Activated B cell treated with CpG ODN at 0.5 μM for 24 hours (primary cell): Measurements from ENCODE around the gene APH1B. TPM values are rescaled to one million over a fixed set of nuclear protein-coding genes. Genes with fewer than 3 reads are reported as not detected.

ENCODE experiments used
- ATAC-seq: fragments of 200-7000 bp; cut with Tn5 transposase; one replicate; pipeline ENCODE4 v1.10.0; 2021; ENCODE audit warnings: low read depth, mild to moderate bottlenecking, moderate library complexity
- CTCF ChIA-PET: fragments of 350-600 bp; sonication (Branson Sonifier 250); formaldehyde crosslinking; loops from one replicate; lab custom pipeline; 2021; ENCODE audit warnings: antibody characterized with exemption; lab: Charles Lee
- POLR2A ChIA-PET: fragments of 350-600 bp; sonication (Branson Sonifier 250); formaldehyde crosslinking; loops from one replicate; lab custom pipeline; 2021; ENCODE audit warnings: antibody characterized with exemption; lab: Charles Lee
- DNase-seq: peaks from one replicate; pipeline ENCODE4 v3.0.0; 2022
- H3K27ac Mint-ChIP-seq: one replicate; pipeline ENCODE4 v1.8.0; 2020; ENCODE audit warnings: mixed read lengths
- H3K27me3 Mint-ChIP-seq: one replicate; pipeline ENCODE4 v1.8.0; 2021; ENCODE audit warnings: mixed read lengths
- H3K36me3 Mint-ChIP-seq: one replicate; pipeline ENCODE4 v1.8.0; 2021; ENCODE audit warnings: low read depth, mixed read lengths
- H3K4me1 Mint-ChIP-seq: one replicate; pipeline ENCODE4 v1.8.0; 2021; ENCODE audit warnings: mixed read lengths
- H3K4me3 Mint-ChIP-seq: one replicate; pipeline ENCODE4 v1.8.0; 2020; ENCODE audit warnings: mild to moderate bottlenecking, mixed read lengths
- H3K9me3 Mint-ChIP-seq: one replicate; pipeline ENCODE4 v1.8.0; 2020; ENCODE audit warnings: mixed read lengths
- intact Hi-C: fragments of 100-400 bp; cut with micrococcal nuclease; formaldehyde crosslinking; loops from one replicate; pipeline ENCODE4 v1.15.1; 2024
- total RNA-seq: library from RNA; stranded (reverse); gene quantifications from 2 replicates; pipeline ENCODE4 v1.2.3, GENCODE V29; 2022
- TF ChIP-seq, protein P1 (sequence below): fragments of 200-600 bp; IDR thresholded peaks from one replicate; pipeline ENCODE4 v1.8.0; 2022; ENCODE audit warnings: antibody characterized with exemption, mild to moderate bottlenecking

APH1B gene
- total RNA-seq, 1 donor from 2014 or later, result 22.1 TPM

- H3K4me1 Mint-ChIP-seq, result no peaks in the 10 kb centered on the region
- CTCF ChIA-PET, result no interaction called here
- peaks cover 35% of the 10 kb centered on the region for H3K36me3 Mint-ChIP-seq
- H3K4me3 Mint-ChIP-seq, result no peak overlapping the region
- POLR2A ChIA-PET, result no interaction called here
- TF ChIP-seq, protein P1, sequence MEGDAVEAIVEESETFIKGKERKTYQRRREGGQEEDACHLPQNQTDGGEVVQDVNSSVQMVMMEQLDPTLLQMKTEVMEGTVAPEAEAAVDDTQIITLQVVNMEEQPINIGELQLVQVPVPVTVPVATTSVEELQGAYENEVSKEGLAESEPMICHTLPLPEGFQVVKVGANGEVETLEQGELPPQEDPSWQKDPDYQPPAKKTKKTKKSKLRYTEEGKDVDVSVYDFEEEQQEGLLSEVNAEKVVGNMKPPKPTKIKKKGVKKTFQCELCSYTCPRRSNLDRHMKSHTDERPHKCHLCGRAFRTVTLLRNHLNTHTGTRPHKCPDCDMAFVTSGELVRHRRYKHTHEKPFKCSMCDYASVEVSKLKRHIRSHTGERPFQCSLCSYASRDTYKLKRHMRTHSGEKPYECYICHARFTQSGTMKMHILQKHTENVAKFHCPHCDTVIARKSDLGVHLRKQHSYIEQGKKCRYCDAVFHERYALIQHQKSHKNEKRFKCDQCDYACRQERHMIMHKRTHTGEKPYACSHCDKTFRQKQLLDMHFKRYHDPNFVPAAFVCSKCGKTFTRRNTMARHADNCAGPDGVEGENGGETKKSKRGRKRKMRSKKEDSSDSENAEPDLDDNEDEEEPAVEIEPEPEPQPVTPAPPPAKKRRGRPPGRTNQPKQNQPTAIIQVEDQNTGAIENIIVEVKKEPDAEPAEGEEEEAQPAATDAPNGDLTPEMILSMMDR, result no peak
- intact Hi-C loops, result no loop called here
- DNase-seq (no peak), ATAC-seq (no peak)
- no peaks in the 10 kb centered on the region for H3K9me3 Mint-ChIP-seq
- no peaks in the 10 kb centered on the region for H3K27me3 Mint-ChIP-seq
- H3K27ac Mint-ChIP-seq, result no peak overlapping the region
Measured at GRCh38 chr15:63308491-63308890, 31.1 kb downstream of the APH1B start.

GRCh38 chr15:63308947-63309346 lies 31.5 kb downstream of the APH1B start:
- Mint-ChIP-seq H3K36me3 (peaks cover 32% of the 10 kb centered on the region), H3K27me3 (no peaks in the 10 kb centered on the region), H3K9me3 (no peaks in the 10 kb centered on the region), H3K27ac (no peak overlapping the region), H3K4me3 (no peak overlapping the region), H3K4me1 (no peaks in the 10 kb centered on the region)
- intact Hi-C loops, result no loop called here
- CTCF ChIA-PET, result no interaction called here
- POLR2A ChIA-PET, result no interaction called here
- no peak for DNase-seq
- TF ChIP-seq, protein P1, result no peak
- ATAC-seq, result no peak

DNA sequence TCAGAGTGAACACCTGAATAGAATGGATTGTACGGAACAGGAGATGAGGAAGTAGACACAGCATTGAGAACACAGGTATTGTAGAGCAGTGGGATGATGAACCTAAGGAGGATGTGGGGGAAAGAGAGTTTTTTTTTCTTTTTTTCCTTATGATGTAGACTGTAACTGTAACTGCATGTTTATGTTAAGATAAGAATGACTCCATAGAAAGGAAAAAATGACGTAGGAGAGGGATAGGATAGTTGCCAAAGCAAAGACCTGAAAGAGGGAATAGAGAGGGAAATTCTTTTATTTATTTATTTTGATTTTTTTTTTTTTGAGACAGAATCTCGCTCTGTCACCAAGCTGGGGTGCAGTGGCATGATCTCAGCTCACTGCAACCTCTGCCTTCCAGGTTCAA lies 33.2 kb downstream of the APH1B start:
- CTCF ChIA-PET, result no interaction called here
- H3K36me3 Mint-ChIP-seq, result peaks cover 15% of the 10 kb centered on the region
- DNase-seq (no peak), ATAC-seq (no peak)
- POLR2A ChIA-PET, result interaction anchor here (0.7 kb wide), 1 partner anchor 154 kb away, joined by 3 read pairs; the partner anchor contains the start of gene RPS27L
- TF ChIP-seq, protein P1, result no peak
- no peaks in the 10 kb centered on the region for H3K4me1 Mint-ChIP-seq
- H3K9me3 Mint-ChIP-seq, result no peaks in the 10 kb centered on the region
- intact Hi-C loops, result no loop called here
- no peak overlapping the region for H3K4me3 Mint-ChIP-seq
- H3K27ac Mint-ChIP-seq, result no peak overlapping the region
- H3K27me3 Mint-ChIP-seq, result no peaks in the 10 kb centered on the region

GRCh38 chr15:63312286-63312685 lies 34.9 kb downstream of the APH1B start:
- Mint-ChIP-seq H3K4me3 (no peak overlapping the region), H3K9me3 (no peaks in the 10 kb centered on the region), H3K27ac (no peak overlapping the region), H3K27me3 (no peaks in the 10 kb centered on the region), H3K36me3 (no peaks in the 10 kb centered on the region), H3K4me1 (peaks cover 6% of the 10 kb centered on the region)
- intact Hi-C loops, result no loop called here
- no peak for ATAC-seq
- ChIA-PET CTCF (no interaction called here), POLR2A (no interaction called here)
- TF ChIP-seq, protein P1, result no peak
- DNase-seq, result no peak

DNA sequence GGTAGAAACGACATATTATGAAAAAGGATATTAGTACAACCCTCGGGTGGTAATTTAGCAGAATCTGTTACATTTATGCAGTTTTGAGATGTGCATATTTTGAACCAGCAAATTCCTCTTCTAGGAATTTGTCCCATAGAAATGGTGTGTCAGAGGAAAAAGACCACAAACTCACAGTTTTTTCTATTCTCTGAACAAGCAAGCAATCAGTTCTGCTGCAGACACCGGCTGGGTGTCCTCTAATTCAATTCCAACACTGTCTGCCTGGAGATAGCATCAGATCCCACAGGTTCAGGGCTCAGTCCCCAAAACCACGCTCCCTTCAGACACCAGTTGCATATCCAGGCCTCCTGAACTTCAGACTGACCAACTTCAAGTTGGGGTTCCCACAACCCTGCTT lies 36.4 kb downstream of the APH1B start:
- TF ChIP-seq, protein P1, result no peak
- Mint-ChIP-seq H3K27me3 (no peaks in the 10 kb centered on the region), H3K4me1 (peaks cover 6% of the 10 kb centered on the region), H3K27ac (no peak overlapping the region), H3K36me3 (no peaks in the 10 kb centered on the region), H3K9me3 (no peaks in the 10 kb centered on the region), H3K4me3 (no peak overlapping the region)
- POLR2A ChIA-PET, result no interaction called here
- intact Hi-C loops, result no loop called here
- no peak for DNase-seq
- CTCF ChIA-PET, result no interaction called here
- ATAC-seq, result no peak
